ENCODE measurements around the gene ELMOD3. TPM values are rescaled to one million over a fixed set of nuclear protein-coding genes. Genes with fewer than 3 reads are reported as not detected.
A peak's percentile ranks its signal among the peaks of the same experiment; 100 is the strongest.

The ELMOD3 gene
- total RNA-seq, 1 donor from 2014 or later: 25.4 TPM

DNA sequence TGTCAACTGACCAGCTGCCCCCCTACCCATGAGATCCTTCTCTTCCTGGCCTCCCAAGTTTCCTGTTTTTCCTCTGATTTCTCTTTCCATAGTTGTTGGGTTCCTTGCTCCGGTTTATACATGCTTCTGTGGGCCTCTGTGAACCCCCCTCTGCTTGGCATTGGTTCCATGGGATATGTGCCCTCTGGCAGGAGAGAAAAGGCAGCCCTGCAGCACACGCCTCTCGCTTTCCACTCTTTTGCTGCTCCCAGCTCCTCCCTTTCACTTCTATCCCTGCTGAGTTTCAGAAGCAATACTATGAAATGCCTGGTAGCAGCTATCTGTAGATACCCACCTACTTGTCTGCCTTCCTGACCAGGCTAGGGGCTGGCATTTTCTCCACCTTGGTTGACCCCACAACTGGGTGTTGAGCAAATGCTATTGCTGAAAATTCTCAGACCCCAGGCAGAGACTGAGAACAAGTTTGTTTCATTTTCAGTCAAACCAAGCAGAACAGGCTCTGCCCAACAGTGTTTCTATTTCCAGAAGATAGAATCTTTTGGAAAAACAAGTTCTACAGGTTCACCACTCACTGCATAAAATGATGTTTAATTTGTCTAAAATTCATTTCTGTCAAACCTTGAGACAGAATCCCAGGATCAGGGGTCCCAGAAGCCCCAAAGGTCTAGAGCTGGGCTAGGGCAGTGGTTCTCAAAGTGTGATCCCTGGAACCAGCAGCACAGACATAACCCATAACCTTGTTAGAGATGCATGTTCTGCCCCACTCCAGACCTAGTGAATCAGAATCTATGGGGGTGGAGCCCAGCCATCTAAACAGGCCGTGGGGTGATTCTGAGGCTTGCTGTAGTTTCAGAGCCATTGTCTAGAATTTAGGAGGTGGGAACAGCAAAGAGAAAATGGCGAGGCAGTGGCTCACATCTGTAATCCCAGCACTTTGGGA lies 42.2 kb downstream of the ELMOD3 start:
- DNase-seq (no peak), ATAC-seq (ENCODE audit: low read depth) (no peak)
- TF ChIP-seq, protein P1, sequence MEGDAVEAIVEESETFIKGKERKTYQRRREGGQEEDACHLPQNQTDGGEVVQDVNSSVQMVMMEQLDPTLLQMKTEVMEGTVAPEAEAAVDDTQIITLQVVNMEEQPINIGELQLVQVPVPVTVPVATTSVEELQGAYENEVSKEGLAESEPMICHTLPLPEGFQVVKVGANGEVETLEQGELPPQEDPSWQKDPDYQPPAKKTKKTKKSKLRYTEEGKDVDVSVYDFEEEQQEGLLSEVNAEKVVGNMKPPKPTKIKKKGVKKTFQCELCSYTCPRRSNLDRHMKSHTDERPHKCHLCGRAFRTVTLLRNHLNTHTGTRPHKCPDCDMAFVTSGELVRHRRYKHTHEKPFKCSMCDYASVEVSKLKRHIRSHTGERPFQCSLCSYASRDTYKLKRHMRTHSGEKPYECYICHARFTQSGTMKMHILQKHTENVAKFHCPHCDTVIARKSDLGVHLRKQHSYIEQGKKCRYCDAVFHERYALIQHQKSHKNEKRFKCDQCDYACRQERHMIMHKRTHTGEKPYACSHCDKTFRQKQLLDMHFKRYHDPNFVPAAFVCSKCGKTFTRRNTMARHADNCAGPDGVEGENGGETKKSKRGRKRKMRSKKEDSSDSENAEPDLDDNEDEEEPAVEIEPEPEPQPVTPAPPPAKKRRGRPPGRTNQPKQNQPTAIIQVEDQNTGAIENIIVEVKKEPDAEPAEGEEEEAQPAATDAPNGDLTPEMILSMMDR (IDR thresholded peaks at IDR 0.05): no peak
- H3K27ac Mint-ChIP-seq: peak overlapping the region; percentile 50
- CTCF ChIA-PET: no interaction called here
- no peaks in the 10 kb centered on the region for H3K9me3 Mint-ChIP-seq
- peaks cover 81% of the 10 kb centered on the region for H3K36me3 Mint-ChIP-seq (ENCODE audit: low read depth)
- no peak overlapping the region for H3K4me3 Mint-ChIP-seq
- intact Hi-C loops (cut with micrococcal nuclease): no loop called here
- POLR2A ChIA-PET: no interaction called here
- no peaks in the 10 kb centered on the region for H3K27me3 Mint-ChIP-seq
- peaks cover 24% of the 10 kb centered on the region for H3K4me1 Mint-ChIP-seq

DNA sequence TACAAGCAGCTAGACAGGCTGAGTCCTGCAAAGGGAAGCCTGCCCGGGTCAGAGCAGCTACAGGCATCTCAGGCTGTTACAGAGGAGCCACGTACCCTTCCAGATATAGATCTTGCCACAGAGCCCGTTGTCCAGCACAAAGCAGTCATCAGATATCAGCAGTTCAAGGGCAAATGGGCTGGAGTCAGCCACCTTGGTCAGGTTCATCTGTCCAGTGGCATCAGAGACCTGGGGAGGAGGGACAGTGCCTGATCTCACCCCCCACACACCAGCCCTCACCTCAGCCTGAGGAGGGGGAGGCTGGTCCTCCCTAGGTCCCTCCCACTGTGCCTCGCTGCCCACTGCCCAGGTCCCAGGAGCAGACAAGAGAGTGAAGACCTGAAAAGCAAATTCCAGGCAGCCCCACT lies 43.4 kb downstream of the ELMOD3 start:
- intact Hi-C loops (cut with micrococcal nuclease): no loop called here
- H3K27ac Mint-ChIP-seq: no peak overlapping the region

DNA sequence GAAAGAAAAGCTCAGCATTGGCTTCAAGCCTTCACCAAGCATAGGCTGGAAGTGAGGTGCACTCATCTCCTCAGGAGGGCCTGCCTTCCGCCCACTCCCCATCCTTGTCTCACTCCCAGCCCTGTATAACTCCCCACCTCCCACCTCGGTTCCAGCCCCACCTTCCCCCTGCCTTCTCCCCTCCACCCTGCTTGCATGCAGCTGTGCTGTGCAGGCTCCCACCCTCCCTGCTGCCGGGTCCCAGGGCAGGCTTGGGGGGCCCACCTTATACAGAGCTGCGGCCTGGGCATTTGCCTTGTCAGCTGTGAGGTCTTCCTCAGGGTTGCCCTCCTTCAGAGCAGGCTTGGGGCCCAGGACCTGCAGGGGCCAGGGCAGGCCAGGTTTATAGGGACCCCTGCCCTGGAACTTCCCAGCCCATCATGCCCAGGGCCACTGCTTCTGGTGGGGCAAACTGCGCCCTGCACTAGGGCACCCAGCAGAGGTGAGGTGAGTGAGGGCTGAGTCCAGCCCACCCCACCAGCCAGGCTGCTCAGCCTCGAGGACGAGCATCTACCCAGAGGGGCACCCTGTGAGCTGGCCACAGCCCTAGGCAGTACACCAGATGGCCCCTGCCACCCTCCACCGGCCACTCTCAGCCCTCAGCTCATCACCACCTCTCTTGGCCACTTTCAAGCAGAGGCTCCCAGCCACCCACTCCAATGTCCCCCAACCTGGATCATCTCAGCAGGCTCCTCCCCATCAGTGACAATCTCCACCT lies 44.0 kb downstream of the ELMOD3 start:
- DNase-seq (no peak), ATAC-seq (ENCODE audit: low read depth) (no peak)
- POLR2A ChIA-PET: no interaction called here
- Mint-ChIP-seq H3K9me3 (no peaks in the 10 kb centered on the region), H3K4me3 (no peak overlapping the region), H3K4me1 (peaks cover 24% of the 10 kb centered on the region), H3K27me3 (no peaks in the 10 kb centered on the region), H3K36me3 (ENCODE audit: low read depth) (peaks cover 82% of the 10 kb centered on the region), H3K27ac (peak overlapping the region; percentile 22)
- CTCF ChIA-PET: no interaction called here
- TF ChIP-seq, protein P1 (IDR thresholded peaks at IDR 0.05): no peak
- intact Hi-C loops (cut with micrococcal nuclease): no loop called here

More for the DNA sequence above, 43.4 kb downstream of the ELMOD3 start:
- CTCF ChIA-PET: no interaction called here
- Mint-ChIP-seq H3K36me3 (ENCODE audit: low read depth) (peaks cover 84% of the 10 kb centered on the region), H3K9me3 (no peaks in the 10 kb centered on the region), H3K4me3 (no peak overlapping the region), H3K27me3 (no peaks in the 10 kb centered on the region), H3K4me1 (peaks cover 24% of the 10 kb centered on the region)
- ATAC-seq (ENCODE audit: low read depth) (no peak), DNase-seq (no peak)
- POLR2A ChIA-PET: no interaction called here
- TF ChIP-seq, protein P1 (IDR thresholded peaks at IDR 0.05): no peak

DNA sequence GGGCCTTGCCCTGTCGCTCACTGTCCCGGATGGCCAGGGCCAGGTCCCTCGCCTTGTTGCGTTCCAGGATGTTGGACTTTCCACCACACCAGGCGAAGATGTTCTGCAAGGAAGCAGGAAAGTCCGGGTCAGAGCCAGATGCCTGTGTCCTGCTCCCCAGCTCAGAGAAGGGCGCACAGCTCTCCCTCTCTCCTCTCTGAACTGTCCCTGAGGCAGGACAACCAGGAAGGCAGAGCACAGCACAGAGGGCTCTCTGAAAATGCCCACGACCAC lies 44.5 kb downstream of the ELMOD3 start:
- POLR2A ChIA-PET: interaction anchor here (2.1 kb wide), 1 partner anchor 10 kb away, joined by 7 read pairs; the partner anchor contains the start of gene CAPG
- H3K27ac Mint-ChIP-seq: peak overlapping the region; percentile 22
- H3K27me3 Mint-ChIP-seq: no peaks in the 10 kb centered on the region
- intact Hi-C loops (cut with micrococcal nuclease): no loop called here
- no peak for ATAC-seq (ENCODE audit: low read depth)
- peaks cover 78% of the 10 kb centered on the region for H3K36me3 Mint-ChIP-seq (ENCODE audit: low read depth)
- CTCF ChIA-PET: no interaction called here
- H3K4me1 Mint-ChIP-seq: peaks cover 20% of the 10 kb centered on the region
- no peak overlapping the region for H3K4me3 Mint-ChIP-seq
- no peak for DNase-seq
- TF ChIP-seq, protein P1 (IDR thresholded peaks at IDR 0.05): no peak
- H3K9me3 Mint-ChIP-seq: no peaks in the 10 kb centered on the region

DNA sequence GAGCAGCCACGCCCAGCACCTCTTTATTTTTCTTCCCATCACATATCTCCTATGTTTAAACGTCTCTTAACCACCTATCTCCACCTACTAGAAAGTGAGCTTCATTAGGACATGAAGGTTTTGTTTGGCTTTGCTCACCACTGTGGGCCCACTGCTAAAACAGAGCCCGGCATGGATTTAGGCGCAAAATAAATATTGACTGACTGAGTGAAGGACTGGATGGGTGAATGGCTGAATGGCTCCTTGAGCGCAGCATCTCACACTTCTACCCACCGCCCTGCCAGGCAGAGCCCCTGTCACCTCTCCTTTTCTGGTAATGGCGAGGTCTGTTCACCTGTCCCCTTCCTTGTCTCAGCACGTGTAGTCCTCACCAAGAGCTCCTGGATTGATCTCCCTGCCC lies 45.5 kb downstream of the ELMOD3 start:
- Mint-ChIP-seq H3K4me1 (peaks cover 23% of the 10 kb centered on the region), H3K27me3 (no peaks in the 10 kb centered on the region), H3K27ac (no peak overlapping the region), H3K9me3 (no peaks in the 10 kb centered on the region), H3K36me3 (ENCODE audit: low read depth) (peaks cover 73% of the 10 kb centered on the region), H3K4me3 (no peak overlapping the region)
- POLR2A ChIA-PET: interaction anchor here (0.6 to 2.1 kb wide), 2 partner anchors 9 to 11 kb away, joined by 3 to 7 read pairs; partner anchors contain the start of gene CAPG
- CTCF ChIA-PET: no interaction called here
- TF ChIP-seq, protein P1 (IDR thresholded peaks at IDR 0.05): no peak
- no peak for ATAC-seq (ENCODE audit: low read depth)
- intact Hi-C loops (cut with micrococcal nuclease): no loop called here
- no peak for DNase-seq
